Measurements from ENCODE around the gene TLE1.
A peak's percentile ranks its signal among the peaks of the same experiment; 100 is the strongest.

The TLE1 gene

DNA sequence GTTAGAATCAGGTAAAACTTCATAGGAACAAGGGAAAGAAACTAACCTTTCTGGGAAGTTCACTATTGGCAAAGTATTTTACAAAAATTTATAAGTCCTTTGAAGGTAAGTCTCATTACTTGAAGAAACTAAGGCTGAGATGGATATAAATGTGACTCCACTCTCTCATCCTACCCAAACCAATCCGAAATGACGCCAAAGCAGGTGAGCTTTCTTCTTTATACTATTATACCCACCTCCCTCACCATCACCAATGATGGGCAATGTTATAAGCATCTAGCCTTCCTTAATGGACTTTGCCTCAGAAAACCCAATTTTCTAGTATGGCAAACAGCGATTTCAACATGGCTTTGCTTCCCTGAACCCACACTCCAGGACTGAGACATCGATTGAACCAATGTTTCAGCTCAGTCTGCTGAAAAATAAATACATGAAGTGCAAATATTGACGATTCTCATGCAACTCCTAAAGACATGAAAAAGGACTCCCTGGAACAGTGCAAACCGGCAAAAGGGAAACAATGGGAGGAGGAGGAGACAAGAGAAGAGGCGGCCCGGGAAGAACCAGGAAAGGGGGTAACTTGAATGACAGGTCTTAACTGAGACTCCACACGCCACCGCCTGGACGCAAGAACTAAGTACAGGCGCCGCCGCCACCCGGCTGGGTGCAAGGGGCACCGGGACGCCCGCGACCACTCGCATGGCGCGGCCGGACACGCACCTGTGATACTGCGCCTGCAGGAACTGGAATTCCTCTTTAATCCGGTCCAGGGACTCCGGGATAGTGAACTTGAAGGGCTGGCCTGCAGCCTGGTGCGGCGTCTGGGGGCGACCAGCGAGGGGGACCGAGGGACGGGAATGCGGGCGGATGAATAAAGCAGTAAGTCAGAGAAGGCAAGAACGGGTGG lies 2.5 kb downstream of the TLE1 start:
- peak; percentile 83 for DNase-seq

DNA sequence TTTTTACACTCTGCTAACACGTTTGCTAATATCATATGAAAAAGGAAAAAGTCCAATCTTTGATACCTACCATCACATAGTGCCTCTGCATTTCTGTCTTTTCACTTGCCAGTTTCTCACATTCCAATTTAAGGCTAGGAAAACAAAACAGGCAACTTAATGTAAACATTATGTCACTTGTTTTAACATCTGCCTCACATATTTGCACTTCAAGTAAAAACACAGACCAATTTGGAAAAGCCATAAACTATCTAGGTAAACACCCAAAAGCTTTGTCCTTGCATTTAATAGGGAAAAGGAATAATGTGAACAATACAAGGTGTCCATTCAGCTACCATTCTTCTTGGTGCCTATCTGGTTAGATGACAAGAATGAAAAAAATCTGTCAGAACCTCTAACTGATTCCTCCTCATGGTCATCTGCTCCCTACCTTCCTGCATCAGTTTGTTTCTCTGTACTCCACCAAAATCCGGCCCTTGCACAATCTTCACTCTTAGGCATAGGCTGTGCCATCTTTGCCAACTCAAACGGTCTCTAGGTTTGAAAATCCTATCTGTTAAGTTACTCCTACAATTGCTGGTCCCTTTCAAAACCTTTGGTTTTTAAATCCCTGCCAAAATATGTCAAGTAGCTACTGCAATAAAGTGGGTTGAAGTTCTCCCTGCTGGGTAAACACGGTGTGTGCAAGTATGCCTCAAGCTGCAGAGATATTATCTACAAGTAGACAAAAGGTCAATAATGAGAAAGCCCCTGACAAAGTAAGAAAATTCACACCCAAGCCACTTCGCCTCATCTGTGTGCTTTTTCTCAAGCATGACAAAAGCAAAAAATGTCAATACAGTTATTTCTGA lies 3.4 kb downstream of the TLE1 start:
- DNase-seq, result peak; percentile 47

DNA sequence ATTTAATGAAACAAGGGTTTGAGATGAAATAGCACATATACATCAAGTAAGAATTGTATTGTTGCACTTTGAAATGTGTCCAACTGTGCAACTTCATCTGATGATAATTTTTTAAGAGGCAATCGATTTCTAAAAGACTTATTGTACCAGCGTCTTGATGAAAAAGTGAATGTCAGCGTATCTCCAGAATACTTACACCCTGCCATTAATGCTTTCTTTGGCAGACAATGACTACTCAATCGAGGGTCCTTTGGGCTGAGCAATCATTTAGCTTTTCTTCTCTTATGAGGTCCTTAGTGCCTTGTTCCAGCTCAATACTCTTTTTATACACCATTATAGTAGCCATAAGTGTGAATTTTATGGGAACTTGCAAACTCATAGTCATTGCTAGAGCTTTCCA lies 4.7 kb downstream of the TLE1 start:
- no peak for DNase-seq

DNA sequence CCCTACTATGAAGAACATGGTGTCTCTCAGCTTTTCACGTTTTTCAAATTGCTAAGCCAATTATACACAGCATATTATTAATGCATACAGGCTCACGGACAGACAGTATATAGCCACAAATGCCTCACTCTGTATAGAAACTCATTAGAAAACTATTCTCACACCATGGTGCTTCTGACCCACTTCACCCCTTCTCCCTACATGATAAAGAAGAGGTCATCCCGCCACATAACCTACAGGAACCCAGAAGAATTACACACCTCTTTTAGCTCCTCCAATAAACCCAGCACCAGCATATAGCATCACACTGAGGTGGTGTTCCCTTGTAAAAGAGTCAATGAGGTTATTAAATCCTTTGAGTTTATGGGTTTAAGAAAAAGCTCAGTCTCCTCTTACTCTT lies 5.6 kb downstream of the TLE1 start:
- no peak for DNase-seq

DNA sequence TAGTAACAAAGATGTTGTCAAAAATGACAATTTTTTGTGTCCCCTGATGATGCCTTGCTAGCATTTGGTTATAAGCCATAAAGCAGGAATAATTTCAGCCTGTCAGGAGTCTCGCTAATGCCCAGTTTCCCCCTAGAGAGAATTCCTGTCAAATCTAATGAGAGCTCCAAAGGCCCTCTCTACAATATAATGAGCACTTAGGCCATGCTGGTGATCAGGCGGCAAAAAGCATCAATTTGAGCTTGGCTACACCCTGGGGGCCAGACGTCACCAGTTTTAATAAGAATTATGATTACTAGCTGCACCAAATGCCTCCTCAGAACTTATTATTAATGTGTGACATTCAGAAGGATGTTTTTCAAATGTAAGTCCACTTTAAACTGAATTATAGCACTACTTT lies 6.1 kb downstream of the TLE1 start:
- no peak for DNase-seq

DNA sequence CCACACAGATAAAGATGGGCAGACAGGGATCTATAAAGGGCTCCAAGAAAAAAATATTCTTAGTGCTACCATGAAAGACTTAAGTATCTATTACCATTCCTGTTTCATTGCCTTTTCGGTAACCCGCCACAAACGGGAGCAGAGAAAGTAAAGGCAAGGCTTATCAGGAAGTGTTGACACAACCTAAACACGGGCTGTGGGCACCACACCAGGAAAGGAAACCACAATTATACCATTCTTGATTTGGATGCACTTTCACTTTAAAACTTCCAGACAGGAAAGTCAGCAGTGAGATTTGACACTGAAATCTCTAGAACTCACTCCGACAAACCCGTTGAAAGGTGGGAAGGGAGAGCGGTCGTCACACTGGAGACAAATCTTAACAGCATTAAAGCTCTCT lies 6.5 kb downstream of the TLE1 start:
- DNase-seq, result no peak

DNA sequence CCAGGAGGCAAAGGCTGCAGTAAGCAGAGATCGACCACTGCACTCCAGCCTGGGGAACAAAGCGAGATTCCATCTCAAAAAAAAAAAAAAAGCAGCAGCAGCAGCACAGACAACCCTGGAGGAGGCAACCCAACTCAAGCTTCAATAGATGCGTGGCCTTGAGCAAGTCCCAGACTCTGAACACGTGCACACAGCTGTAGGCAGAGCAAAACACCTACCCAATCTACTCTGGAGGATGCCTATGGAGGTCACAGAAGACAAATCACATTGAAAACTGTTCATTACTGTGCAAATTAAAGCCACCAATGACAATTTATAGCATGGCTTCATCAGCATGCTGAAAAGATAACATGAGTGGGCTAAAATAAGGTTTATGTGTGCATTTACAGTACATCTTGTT lies 7.2 kb downstream of the TLE1 start:
- DNase-seq, result no peak

DNA sequence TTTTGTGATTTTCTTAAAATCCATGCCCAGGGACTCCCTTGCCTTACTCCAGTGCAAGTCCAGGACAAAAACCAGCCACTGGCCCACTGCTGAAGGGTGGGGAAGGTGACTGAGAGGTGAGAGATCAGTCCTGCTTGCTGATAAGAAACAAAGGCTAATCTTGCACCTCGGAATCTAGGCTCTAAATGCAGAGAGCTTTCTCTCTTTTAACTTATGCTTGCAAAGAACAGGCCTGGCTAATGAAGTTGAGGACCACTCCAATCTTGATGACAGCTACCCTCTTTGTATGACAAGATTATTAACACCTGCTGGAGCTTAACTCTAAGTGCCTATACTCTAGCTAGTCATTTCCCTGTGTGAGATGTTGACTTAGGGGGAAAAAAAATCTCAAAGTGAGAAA lies 8.8 kb downstream of the TLE1 start:
- DNase-seq, result no peak

DNA sequence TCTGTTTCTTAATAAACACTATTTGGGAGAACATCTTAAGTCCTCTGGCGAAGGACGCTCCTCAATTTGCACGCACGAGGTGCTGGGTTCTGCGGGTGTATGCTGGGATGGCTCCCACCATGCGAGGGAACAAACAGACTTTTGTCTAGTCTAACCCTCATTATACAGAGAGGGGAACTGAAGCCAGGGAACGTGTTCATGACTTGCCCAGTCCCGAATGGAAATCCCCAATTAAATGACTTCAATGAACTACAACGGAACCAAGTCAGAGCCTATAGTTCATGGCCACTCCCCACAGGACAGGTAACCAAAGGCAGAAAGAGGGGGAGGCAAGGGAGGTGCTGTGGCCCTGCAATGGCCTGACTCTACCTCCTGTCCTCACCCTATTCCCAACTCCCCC lies 9.3 kb downstream of the TLE1 start:
- no peak for DNase-seq

DNA sequence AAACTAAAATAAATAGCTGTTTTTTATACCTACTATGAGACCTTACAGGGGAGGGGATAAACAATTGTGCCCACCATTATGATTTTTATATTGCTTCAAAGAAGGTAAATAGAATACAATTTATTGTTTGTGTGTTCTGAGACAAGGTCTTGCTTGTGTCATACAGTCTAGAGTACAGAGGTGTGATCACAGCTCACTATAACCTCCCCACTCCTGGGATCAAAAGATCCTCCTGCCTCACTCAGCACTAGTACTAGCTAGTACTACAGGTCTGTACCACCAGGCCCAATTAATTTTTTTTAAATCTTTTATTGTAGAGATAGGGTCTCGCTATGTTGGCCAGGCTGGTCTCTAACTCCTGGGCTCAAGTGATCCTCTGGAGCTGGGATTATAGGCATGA lies 11.3 kb downstream of the TLE1 start:
- no peak for DNase-seq

DNA sequence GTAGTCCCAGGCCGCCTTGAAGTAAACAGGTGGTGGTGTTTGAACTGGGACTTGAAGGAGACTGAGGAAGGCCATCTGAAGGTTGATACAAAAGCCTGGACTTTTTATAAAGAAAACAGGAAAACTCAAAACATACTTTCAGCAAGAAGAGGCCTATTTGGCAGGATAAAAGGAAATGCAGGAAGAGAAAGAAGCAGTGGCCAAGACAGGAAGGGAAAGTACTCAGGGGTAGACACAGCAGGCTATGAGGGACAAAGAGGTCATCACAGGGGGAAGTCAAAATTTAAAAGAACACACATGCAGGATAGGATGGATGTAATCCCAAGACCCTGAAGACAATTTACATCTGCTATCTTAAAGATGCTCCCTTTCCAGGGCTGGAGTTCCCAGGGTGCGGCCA lies 13.0 kb downstream of the TLE1 start:
- no peak for DNase-seq

DNA sequence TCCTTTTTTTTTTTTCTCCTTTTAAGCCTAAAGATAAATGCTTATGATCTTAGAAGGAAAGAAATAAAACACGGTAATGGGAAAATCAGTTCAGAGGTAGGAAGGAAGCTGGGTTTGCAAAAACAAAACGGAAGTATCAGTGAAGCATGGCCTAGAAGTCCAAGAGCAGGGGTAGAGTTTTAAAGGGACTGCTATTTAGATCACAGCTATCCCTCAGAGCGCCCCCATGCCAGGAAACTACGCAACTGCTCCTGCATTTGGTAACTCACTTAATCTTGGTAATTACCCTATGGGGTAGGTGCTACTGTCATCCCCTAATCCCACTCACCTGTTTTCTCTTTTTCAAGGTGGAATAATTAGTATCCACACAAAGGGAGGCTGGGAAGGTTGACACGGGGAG lies 16.0 kb downstream of the TLE1 start:
- DNase-seq, result no peak

DNA sequence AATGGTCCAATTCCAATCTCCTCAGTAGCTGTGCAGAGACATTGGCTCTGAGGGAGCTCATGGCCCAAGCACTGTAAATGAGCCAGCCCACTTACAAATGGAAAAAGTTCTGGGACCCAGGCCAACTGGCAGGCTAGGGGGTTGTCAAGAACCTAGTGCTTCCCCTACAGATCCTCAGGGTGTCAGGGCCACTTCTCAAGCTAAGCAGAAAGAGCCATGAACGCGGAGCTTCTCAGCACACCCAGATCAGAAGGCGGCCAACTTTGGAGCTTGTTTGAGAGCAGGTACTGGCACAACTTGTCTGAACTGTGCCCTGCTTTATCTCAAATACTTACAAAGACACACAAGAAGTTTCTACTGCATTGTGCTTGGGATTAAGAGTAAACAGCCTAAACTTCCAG lies 17.5 kb downstream of the TLE1 start:
- DNase-seq, result peak; percentile 64

DNA sequence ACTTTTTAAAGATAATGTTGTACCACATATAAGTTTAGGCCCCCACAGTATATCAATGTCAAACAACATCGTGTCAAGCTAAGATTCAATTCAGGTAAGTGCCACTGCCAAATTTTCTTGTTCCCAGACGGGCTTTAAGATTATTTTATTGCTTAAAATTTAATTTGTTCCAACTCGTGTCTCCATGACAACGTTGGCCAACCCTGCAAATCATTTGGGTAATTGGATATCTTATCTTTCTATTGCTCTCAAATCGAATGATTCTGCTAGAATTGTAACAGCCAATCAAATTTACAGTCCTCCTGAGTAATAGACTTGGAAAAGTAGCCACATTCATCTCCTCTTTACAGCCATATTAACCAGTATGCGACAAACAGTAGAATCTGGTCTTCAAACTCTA lies 19.5 kb downstream of the TLE1 start:
- no peak for DNase-seq

DNA sequence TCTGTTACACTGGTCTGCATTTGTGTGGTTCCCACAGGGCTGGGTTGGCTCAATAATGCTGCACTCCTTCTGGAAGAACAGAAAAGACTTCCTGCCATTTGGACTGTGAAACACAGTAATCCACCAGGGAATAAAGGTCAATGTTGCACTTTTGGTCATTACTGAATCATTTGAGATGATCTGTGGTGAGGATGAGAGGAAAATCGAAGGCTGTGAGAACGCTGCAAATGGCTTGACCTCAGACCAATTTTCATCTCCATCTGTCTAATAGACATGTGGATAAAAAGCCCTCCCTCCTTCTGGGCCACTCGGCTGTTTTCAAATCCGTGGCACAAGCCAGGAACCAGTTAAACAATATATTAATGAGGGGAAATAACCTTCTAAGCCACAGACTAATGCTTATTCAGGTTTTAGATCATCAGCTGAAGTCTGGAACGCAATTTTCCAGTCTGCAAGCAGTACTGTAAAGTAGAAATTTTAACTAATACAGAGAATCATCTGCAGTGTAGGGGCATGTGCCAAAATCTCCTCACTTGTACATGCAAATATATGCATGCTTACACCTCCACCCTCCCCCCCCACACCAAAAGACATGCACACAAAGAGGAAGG lies 20.2 kb downstream of the TLE1 start:
- no peak for DNase-seq

DNA sequence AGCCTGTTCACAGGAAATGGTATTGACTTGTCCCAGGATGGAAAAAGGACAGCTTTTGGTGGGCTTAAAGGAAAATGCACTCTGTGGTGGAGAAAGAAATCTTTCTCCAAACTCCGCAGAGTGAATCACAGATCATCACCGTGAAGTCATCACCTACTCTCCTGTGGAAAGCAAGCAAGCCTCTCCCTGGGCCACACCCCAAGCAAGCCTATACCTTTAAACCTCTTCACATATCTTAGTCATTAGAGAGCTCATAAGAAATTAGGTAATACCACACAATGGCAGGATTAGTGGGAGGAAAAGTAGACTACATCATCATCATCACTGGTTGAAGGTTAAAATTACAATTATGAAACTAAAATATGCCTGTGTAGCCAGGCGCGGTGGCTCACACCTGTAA lies 23.2 kb downstream of the TLE1 start:
- no peak for DNase-seq

DNA sequence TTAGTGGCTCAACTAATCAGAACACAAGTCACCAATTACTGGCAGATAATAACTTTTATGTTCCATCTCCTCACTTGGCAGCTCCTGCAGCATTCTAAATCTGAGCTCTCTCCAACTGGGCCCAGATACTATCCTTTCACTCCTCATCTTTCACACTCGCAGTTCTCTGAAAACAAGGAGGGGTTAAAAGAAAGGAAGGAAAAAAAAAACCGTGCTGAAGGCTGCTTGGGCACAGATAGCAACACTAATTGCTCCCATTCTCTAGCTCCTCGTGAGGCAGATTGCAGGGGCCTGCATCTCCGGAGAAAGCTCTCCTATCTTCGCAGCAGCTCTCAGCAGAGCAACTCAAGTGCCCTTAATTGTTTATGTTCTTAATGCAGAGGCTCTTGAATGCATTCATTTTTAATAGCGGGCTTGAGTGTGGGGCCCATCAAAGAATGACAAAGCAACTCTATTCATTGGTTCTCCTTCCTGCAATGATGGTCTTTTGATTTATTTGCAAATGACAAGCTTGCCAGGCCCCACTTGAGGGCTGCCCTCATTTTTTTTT lies 23.9 kb downstream of the TLE1 start:
- no peak for DNase-seq

DNA sequence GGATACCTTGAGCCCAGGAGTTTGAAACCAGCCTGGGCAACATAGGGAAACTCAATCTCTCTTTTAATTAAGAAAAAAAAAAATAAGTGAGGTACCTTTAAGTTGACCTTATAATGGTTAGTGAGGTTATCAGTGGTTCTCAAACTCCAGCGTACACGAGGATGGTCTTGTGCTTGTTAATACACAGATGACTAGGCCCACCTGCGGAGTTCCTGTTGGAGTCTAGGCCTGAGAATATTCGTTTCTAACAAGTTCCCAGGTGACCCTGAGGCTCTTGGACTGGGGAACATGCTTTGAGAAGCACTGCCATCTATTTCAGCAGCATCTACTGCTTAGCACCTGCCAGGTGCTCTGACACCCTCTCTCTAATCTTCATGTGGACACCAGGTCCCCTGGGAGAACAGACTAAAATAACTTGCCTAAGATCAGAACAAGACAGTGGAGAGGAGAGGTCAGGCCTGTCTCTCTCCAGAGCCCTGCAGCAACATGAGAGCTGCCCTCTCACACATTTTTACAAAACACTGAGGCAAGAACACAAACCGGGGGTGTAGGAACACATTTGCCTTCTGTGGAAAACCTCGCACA lies 24.6 kb downstream of the TLE1 start:
- DNase-seq, result no peak

DNA sequence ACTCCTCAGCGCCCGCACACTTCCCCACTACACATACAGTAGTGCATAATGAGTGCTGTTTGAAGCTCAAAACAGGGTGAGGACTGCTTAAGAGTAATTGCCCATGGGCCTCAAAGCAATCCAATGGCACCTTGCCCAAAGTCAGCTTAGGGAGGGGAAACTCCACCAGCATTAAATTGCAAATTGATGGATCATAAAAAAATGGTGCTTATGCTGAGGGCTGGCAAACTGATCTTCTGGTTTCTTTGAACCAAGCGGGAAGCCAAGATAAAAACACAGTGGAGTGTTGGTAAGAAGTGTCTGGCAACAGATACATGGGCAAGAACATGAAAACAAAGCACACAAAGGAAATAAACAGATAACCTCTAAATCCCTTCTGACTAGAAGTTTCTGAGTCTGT lies 28.0 kb downstream of the TLE1 start:
- DNase-seq, result no peak

DNA sequence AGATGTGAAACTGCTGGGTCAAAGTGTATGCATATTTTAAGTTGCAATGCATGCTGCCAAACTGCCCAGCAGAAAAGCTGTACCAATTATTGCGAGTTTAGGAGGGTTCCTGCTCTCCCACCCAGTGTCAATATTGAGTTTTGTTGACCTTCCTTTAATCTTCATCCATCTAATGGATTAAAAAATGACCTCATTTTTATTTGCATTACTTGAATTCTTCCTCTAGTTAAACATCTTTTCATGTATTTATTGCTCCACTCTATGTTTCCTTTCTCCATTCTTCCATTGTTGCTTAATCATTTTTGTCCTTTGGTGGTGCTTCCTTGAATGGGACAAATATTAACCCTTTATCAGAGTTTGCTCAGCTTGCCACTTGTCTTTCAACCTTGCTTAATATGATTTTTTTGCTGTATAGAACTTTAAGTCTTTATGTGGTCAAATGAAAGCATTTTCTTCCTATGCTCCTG lies 32.4 kb downstream of the TLE1 start:
- DNase-seq, result no peak

DNA sequence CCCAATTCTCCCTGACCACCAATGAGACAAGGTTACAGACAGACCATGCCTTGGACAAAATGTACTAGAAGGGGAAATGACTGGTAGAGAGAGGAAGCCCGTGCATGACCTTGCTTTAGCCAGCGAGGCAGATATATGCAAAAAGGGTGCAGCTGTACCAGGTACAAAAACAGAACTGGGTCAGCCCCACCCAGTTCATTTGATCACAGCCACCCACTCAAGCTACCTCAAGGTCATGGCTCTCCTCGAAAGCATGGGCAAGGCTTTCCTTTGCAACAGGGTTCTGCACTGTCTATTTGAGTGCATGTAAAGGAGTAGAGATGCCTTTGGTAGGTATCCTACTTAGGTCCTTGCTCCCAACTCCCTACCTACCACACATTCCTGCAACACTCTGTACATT lies 33.3 kb downstream of the TLE1 start:
- DNase-seq, result no peak

DNA sequence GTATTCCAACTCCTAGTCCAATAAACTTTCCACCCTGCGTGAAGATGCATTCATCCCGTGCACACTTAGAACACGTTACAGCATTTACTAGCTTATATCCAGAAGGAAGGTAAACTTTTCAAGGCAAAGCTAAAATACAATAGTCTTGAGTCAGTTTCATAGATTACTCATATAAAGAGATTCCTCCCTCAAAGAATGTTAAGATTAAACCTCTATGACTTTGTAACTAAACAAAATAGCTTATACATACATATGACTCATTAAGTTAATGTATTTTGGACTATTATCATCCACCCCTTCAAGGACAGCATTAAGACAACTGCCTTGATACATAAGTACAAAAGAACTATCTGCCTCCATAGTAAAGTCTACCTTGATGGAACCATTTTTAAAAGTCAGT lies 36.1 kb downstream of the TLE1 start:
- DNase-seq, result peak; percentile 70

All from fibroblast of skin of right biceps (primary cell).